Chondrocyte (in vitro differentiated cells): Measurements from ENCODE around the gene SIPA1. TPM values are rescaled to one million over a fixed set of nuclear protein-coding genes. Genes with fewer than 3 reads are reported as not detected.
"Not testable (repeated sequence)": the region's sequence is repeated elsewhere in the genome, so short reads cannot be mapped to it uniquely, and the experiment has no call there.

Experiments
- DNase-seq: peaks from one replicate; pipeline ENCODE4 v3.0.0; 2021; ENCODE audit warnings: mixed read lengths, low spot score
- H3K27ac Mint-ChIP-seq: one replicate; pipeline ENCODE4 v1.8.0; 2021; ENCODE audit warnings: mild to moderate bottlenecking, moderate library complexity, mixed read lengths; ENCODE audit not compliant: unreplicated experiment
- H3K27me3 Mint-ChIP-seq: 2 replicates; pipeline ENCODE4 v1.8.0; 2021; ENCODE audit warnings: low read depth, mixed read lengths
- H3K36me3 Mint-ChIP-seq: 2 replicates; pipeline ENCODE4 v1.8.0; 2021; ENCODE audit warnings: low read depth, mixed read lengths
- H3K4me1 Mint-ChIP-seq: 2 replicates; pipeline ENCODE4 v1.8.0; 2021; ENCODE audit warnings: low read depth, mild to moderate bottlenecking, mixed read lengths
- H3K4me3 Mint-ChIP-seq: one replicate; pipeline ENCODE4 v1.8.0; 2021; ENCODE audit warnings: mild to moderate bottlenecking, moderate library complexity, mixed read lengths; ENCODE audit not compliant: unreplicated experiment
- H3K9me3 Mint-ChIP-seq: 2 replicates; pipeline ENCODE4 v1.8.0; 2021; ENCODE audit warnings: low read depth, mixed read lengths
- CTCF ChIP-seq: fragments of 200-600 bp; sonication (generic); IDR thresholded peaks from 2 replicates; pipeline ENCODE4 v1.5.0; 2021; ENCODE audit warnings: antibody characterized with exemption, mild to moderate bottlenecking, moderate library complexity
- total RNA-seq: library from RNA; stranded (reverse); gene quantifications from 3 replicates; pipeline ENCODE4 v1.2.1, GENCODE V29; 2021

The SIPA1 gene
- total RNA-seq, 1 donor from 2014 or later: 22.7 TPM

- Mint-ChIP-seq H3K9me3 (no peaks in the 10 kb centered on the region), H3K27me3 (no peaks in the 10 kb centered on the region), H3K4me1 (no peaks in the 10 kb centered on the region), H3K27ac (no peak overlapping the region), H3K4me3 (no peak overlapping the region), H3K36me3 (no peaks in the 10 kb centered on the region)
- DNase-seq: no peak
- TF ChIP-seq CTCF: no peak
Observed at GRCh38 chr11:65672180-65672860, 34.4 kb downstream of the SIPA1 start.

GRCh38 chr11:65672982-65673381, 35.1 kb downstream of the SIPA1 start:
- DNase-seq: no peak
- no peaks in the 10 kb centered on the region for H3K36me3 Mint-ChIP-seq
- no peaks in the 10 kb centered on the region for H3K9me3 Mint-ChIP-seq
- H3K27me3 Mint-ChIP-seq: no peaks in the 10 kb centered on the region
- no peaks in the 10 kb centered on the region for H3K4me1 Mint-ChIP-seq
- H3K4me3 Mint-ChIP-seq: no peak overlapping the region
- TF ChIP-seq CTCF: no peak
- H3K27ac Mint-ChIP-seq: no peak overlapping the region

- Mint-ChIP-seq H3K27ac (no peak overlapping the region), H3K27me3 (peaks cover 14% of the 10 kb centered on the region), H3K4me3 (no peak overlapping the region), H3K9me3 (no peaks in the 10 kb centered on the region), H3K4me1 (no peaks in the 10 kb centered on the region), H3K36me3 (no peaks in the 10 kb centered on the region)
- no peak for DNase-seq
- no peak for TF ChIP-seq CTCF
Observed at GRCh38 chr11:65680192-65680743, 42.4 kb downstream of the SIPA1 start.

GRCh38 chr11:65683480-65683879, 45.6 kb downstream of the SIPA1 start:
- H3K27ac Mint-ChIP-seq, H3K4me3 Mint-ChIP-seq, H3K4me1 Mint-ChIP-seq, DNase-seq, H3K36me3 Mint-ChIP-seq, H3K9me3 Mint-ChIP-seq: not testable (repeated sequence)
- H3K27me3 Mint-ChIP-seq: peaks cover 14% of the 10 kb centered on the region

GRCh38 chr11:65685981-65686380, 48.1 kb downstream of the SIPA1 start:
- no peak overlapping the region for H3K27ac Mint-ChIP-seq
- no peak overlapping the region for H3K4me3 Mint-ChIP-seq
- no peaks in the 10 kb centered on the region for H3K36me3 Mint-ChIP-seq
- no peak for DNase-seq
- no peaks in the 10 kb centered on the region for H3K4me1 Mint-ChIP-seq
- H3K27me3 Mint-ChIP-seq: peaks cover 14% of the 10 kb centered on the region
- no peaks in the 10 kb centered on the region for H3K9me3 Mint-ChIP-seq
- no peak for TF ChIP-seq CTCF

- not testable (repeated sequence) for H3K9me3 Mint-ChIP-seq, DNase-seq, H3K36me3 Mint-ChIP-seq, H3K27ac Mint-ChIP-seq, H3K27me3 Mint-ChIP-seq, H3K4me3 Mint-ChIP-seq, H3K4me1 Mint-ChIP-seq
Observed at GRCh38 chr11:65691847-65692246, 53.9 kb downstream of the SIPA1 start.
